Suprapubic skin (tissue), 4 donors: Measurements from ENCODE around the gene ANXA4. TPM values are rescaled to one million over a fixed set of nuclear protein-coding genes. Genes with fewer than 3 reads are reported as not detected.

Experiments
- DNase-seq, 2 donors: peaks; one replicate each; pipeline ENCODE4 v3.0.0-alpha.2; 2019; ENCODE audit warnings: low spot score in 2 of 2
- H3K27ac ChIP-seq: fragments of 200-600 bp; sonication (generic); one replicate; pipeline ENCODE4 v1.5.1; 2019
- H3K27me3 ChIP-seq: fragments of 200-600 bp; sonication (generic); one replicate; pipeline ENCODE4 v1.5.1; 2019
- H3K36me3 ChIP-seq: fragments of 200-600 bp; sonication (generic); one replicate; pipeline ENCODE4 v1.5.1; 2019
- H3K4me1 ChIP-seq: fragments of 200-600 bp; sonication (generic); one replicate; pipeline ENCODE4 v1.5.1; 2019
- H3K4me3 ChIP-seq: fragments of 200-600 bp; sonication (generic); one replicate; pipeline ENCODE4 v1.5.1; 2019; ENCODE audit warnings: mild to moderate bottlenecking
- H3K9me3 ChIP-seq: fragments of 200-600 bp; sonication (generic); one replicate; pipeline ENCODE4 v1.5.1; 2019
- EP300 ChIP-seq: sonication (generic); formaldehyde crosslinking; IDR thresholded peaks from one replicate; pipeline ENCODE4 v1.6.1; 2017; ENCODE audit warnings: antibody characterized with exemption
- POLR2A ChIP-seq, 2 donors: fragments of 450-650 bp; IDR thresholded peaks; one replicate each; pipeline ENCODE4 v1.6.1; 2017; ENCODE audit warnings: antibody characterized with exemption in 2 of 2, mild to moderate bottlenecking in 2 of 2, moderate library complexity in 2 of 2
- POLR2AphosphoS5 ChIP-seq, 3 donors: sonication (generic); formaldehyde crosslinking; IDR thresholded peaks; one replicate each; pipeline ENCODE4 v1.6.1; 2017; ENCODE audit warnings: antibody characterized with exemption in 3 of 3
- WGBS: methylation state at CpG from one replicate; pipeline ENCODE4 v1.1.5; 2018; 5-methylcytosine and 5-hydroxymethylcytosine counted together
- total RNA-seq, 4 donors: library from RNA; depleted of rRNA; stranded (reverse); fragments of >200 nt; gene quantifications; one replicate each; pipeline ENCODE4 v1.1.0, GENCODE V29; 2016
- TF ChIP-seq, protein P1 (sequence below), 2 donors: fragments of 200-600 bp in 1 of 2; fragments of 450-650 bp in 1 of 2; sonication (generic) in 1 of 2; IDR thresholded peaks; one replicate each; pipeline ENCODE4 v1.5.1; 2016 to 2019; ENCODE audit warnings: antibody characterized with exemption in 2 of 2, mild to moderate bottlenecking in 1 of 2, moderate library complexity in 1 of 2

The ANXA4 gene
- total RNA-seq, 4 donors from 2014 or later, result 58.1 to 91.6 (median 85.8) TPM

DNA sequence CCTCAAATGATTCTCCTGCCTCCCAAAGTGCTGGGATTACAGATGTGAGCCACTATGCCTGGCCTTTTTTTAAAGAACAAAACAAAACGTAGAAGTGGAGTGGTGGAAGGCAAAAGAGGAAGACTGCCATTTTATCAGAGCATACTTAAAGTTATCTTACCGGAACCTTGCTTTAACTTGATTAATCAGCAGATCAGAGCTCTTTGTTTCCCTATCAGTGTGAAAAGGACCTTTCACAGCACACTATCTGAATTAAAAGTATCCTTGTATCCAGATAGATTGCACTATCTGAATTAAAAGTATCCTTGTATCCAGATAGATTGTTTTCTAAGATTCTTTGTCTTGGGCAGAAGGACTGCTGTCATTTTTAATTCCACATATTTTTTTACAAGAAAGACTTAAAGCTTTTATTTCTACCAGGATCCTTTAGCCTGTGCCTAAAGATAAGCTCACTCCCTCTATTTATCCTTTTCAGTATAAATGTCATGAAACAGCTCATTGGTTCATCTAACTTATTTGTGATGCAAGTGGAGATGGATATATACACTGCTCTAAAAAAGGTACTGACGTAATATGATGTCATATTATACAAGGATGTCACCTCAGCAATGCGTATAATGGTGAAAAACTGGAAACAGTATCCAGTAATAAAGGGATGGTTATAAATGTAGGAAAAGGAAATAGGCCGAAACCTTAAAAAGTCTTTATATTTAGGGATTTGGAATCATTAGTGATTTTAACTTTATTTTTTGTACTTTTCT, 105.3 kb downstream of the ANXA4 start:
- no peaks in the 10 kb centered on the region for H3K4me1 ChIP-seq
- TF ChIP-seq, protein P1, sequence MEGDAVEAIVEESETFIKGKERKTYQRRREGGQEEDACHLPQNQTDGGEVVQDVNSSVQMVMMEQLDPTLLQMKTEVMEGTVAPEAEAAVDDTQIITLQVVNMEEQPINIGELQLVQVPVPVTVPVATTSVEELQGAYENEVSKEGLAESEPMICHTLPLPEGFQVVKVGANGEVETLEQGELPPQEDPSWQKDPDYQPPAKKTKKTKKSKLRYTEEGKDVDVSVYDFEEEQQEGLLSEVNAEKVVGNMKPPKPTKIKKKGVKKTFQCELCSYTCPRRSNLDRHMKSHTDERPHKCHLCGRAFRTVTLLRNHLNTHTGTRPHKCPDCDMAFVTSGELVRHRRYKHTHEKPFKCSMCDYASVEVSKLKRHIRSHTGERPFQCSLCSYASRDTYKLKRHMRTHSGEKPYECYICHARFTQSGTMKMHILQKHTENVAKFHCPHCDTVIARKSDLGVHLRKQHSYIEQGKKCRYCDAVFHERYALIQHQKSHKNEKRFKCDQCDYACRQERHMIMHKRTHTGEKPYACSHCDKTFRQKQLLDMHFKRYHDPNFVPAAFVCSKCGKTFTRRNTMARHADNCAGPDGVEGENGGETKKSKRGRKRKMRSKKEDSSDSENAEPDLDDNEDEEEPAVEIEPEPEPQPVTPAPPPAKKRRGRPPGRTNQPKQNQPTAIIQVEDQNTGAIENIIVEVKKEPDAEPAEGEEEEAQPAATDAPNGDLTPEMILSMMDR (IDR thresholded peaks at IDR 0.05), result no peak
- no peak for TF ChIP-seq EP300
- no peak for TF ChIP-seq POLR2A (IDR thresholded peaks at IDR 0.05)
- TF ChIP-seq POLR2AphosphoS5 (IDR thresholded peaks at IDR 0.05), result no peak
- no peaks in the 10 kb centered on the region for H3K9me3 ChIP-seq
- no peaks in the 10 kb centered on the region for H3K27me3 ChIP-seq
- H3K4me3 ChIP-seq, result no peak overlapping the region
- no peak for DNase-seq
- no peak overlapping the region for H3K27ac ChIP-seq
- WGBS, result 89% methylated on average over 5 of the region's 5 CpGs
- H3K36me3 ChIP-seq, result peaks cover 54% of the 10 kb centered on the region

DNA sequence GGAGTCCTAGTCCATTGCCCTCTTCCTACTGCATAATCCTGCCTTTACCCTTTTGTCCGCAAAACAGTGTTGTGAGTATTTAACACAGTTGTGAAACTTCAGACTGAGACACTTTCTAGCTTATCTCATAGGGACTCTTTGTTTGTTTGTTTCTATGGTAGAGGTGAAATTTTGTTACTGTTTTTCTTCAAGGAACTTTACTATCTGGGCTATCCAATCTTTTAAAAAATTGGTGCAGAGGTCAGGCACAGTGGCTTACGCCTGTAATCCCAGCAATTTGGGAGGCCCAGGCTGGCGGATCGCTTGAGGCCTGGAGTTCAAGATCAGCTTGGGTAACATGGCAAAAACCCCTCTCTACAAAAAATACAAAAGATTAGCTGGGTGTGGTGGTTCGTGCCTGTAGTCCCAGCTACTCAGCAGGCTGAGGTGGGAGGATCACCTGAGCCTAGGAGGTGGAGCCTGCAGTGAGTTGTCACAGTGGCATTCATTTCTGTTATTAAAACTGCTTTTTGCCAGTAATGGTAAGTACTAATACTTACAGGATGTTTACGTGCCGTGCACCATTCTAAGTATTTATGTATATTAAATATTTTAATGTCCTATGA, 106.4 kb downstream of the ANXA4 start:
- Histone ChIP-seq H3K9me3 (no peaks in the 10 kb centered on the region), H3K27me3 (no peaks in the 10 kb centered on the region), H3K4me3 (no peak overlapping the region), H3K4me1 (no peaks in the 10 kb centered on the region), H3K36me3 (peaks cover 63% of the 10 kb centered on the region), H3K27ac (no peak overlapping the region)
- WGBS, result 91% methylated on average over 7 of the region's 7 CpGs
- TF ChIP-seq POLR2A (IDR thresholded peaks at IDR 0.05), result no peak
- TF ChIP-seq, protein P1 (IDR thresholded peaks at IDR 0.05), result no peak
- DNase-seq, result no peak

DNA sequence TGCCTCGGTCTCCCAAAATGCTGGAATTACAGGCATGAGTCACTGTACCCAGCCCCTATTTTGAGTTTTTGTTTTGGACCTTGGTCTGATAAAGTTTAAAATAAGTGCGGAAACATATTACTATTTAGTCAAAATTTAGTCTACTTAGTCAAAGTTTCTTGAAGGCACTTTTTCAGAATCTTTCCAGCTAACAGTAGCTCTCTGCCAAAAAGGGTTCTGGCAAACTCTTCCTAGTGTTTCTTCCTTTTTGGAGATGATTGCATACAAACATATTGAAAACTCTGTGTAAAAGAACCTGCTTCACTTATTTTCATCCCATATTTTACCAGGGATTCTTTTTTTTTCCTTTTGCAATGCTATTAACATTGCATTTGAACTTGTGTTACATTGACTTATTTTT, 116.3 kb downstream of the ANXA4 start:
- Histone ChIP-seq H3K27me3 (no peaks in the 10 kb centered on the region), H3K4me1 (no peaks in the 10 kb centered on the region), H3K4me3 (no peak overlapping the region), H3K36me3 (peaks cover 11% of the 10 kb centered on the region), H3K9me3 (no peaks in the 10 kb centered on the region), H3K27ac (no peak overlapping the region)
- DNase-seq, result no peak
- no peak for TF ChIP-seq POLR2AphosphoS5 (IDR thresholded peaks at IDR 0.05)
- TF ChIP-seq, protein P1 (IDR thresholded peaks at IDR 0.05), result no peak
- WGBS, result 94% methylated on average over 2 of the region's 2 CpGs

DNA sequence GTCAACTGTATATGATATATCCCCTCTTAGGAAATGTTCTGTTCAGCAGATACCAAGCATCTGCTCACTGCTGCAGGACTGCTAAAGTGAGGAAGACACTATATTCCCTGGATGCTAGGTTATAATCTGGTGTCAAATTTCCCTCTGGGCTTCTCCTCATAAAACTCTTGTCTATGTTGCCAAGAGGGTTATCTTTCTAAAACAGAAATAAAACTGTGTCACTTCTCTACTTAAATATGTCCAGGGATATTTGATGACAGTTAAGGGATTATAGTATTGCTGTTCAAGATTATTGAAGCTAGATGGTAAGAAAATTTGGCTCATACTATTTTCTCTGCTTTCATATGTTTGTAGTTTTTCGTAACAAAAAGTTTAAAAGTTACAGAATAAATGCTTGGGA, 121.4 kb downstream of the ANXA4 start:
- TF ChIP-seq POLR2A (IDR thresholded peaks at IDR 0.05) (no peak), POLR2AphosphoS5 (IDR thresholded peaks at IDR 0.05) (no peak), EP300 (no peak)
- TF ChIP-seq, protein P1 (IDR thresholded peaks at IDR 0.05), result no peak
- WGBS, result 98% methylated on average over 1 of the region's 1 CpG
- no peak overlapping the region for H3K27ac ChIP-seq
- H3K4me3 ChIP-seq, result no peak overlapping the region
- H3K9me3 ChIP-seq, result no peaks in the 10 kb centered on the region
- DNase-seq, result no peak
- peaks cover 52% of the 10 kb centered on the region for H3K36me3 ChIP-seq
- H3K27me3 ChIP-seq, result no peaks in the 10 kb centered on the region
- no peaks in the 10 kb centered on the region for H3K4me1 ChIP-seq

Other genes starting within 250 kb of the ANXA4 start
- gene AAK1, start 98.4 kb upstream of the ANXA4 start, total RNA-seq, result 10 to 100 TPM; 26.4 to 48.4 (median 32.7) TPM
- gene GMCL1, start 87.5 kb downstream of the ANXA4 start, total RNA-seq, result 10 to 100 TPM in 3 of 4 donors, 1 to 10 TPM in 1; 9.3 to 15.0 (median 14.4) TPM
- 10 to 100 TPM; 54.4 to 84.4 (median 64.4) TPM for gene SNRNP27, start 151.8 kb downstream of the ANXA4 start, total RNA-seq
- gene MXD1, start 173.0 kb downstream of the ANXA4 start, total RNA-seq, result 10 to 100 TPM; 12.5 to 18.6 (median 15.7) TPM
- gene ASPRV1, start 219.5 kb downstream of the ANXA4 start, total RNA-seq, result 100 to 1,000 TPM in 3 of 4 donors, 10 to 100 TPM in 1; 45.3 to 805 (median 558) TPM